Transverse colon (tissue), 4 donors: ENCODE results near the gene SLC27A6. TPM values are rescaled to one million over a fixed set of nuclear protein-coding genes. Genes with fewer than 3 reads are reported as not detected.
"Not testable (repeated sequence)": the region's sequence is repeated elsewhere in the genome, so short reads cannot be mapped to it uniquely, and the experiment has no call there.

Experiments
- DNase-seq: peaks from one replicate; pipeline ENCODE4 v3.0.0-alpha.2; 2019
- H3K27ac ChIP-seq, 4 donors: fragments of 200-600 bp; sonication (generic); 2 replicates each; pipeline ENCODE4 v1.5.1; 2016 to 2018; ENCODE audit warnings: inconsistent platforms in 4 of 4
- H3K27me3 ChIP-seq: fragments of 200-600 bp; sonication (generic); 2 replicates; pipeline ENCODE4 v1.5.1; 2017; ENCODE audit warnings: inconsistent platforms
- H3K36me3 ChIP-seq, 4 donors: fragments of 200-600 bp; sonication (generic); 2 replicates each; pipeline ENCODE4 v1.5.1; 2017 to 2019; ENCODE audit warnings: inconsistent platforms in 4 of 4
- H3K4me1 ChIP-seq, 4 donors: fragments of 200-600 bp; sonication (generic); 2 replicates each; pipeline ENCODE4 v1.5.1; 2017 to 2020; ENCODE audit warnings: inconsistent platforms in 4 of 4
- H3K4me3 ChIP-seq, 4 donors: fragments of 200-600 bp; sonication (generic); 1 replicate in 1 of 4; 2 replicates in 3 of 4; pipeline versions ENCODE4 v1.5.1 to v1.6.1; 2017 to 2019; ENCODE audit warnings: inconsistent platforms in 4 of 4
- H3K9me3 ChIP-seq, 2 donors: fragments of 200-600 bp; sonication (generic); 2 replicates each; pipeline ENCODE4 v1.5.1; 2017 to 2019; ENCODE audit warnings: inconsistent platforms in 2 of 2
- CTCF ChIP-seq, 5 experiments: fragments of 200-600 bp in 3 of 5; fragments of 450-650 bp in 2 of 5; sonication (generic) in 3 of 5; IDR thresholded peaks; 1 replicate in 2 of 5; 2 replicates in 3 of 5; pipeline ENCODE4 v1.5.1; 2016 to 2017; ENCODE audit warnings: antibody characterized with exemption in 5 of 5, inconsistent platforms in 3 of 5, mild to moderate bottlenecking in 2 of 5, moderate library complexity in 1 of 5
- EP300 ChIP-seq: sonication (generic); formaldehyde crosslinking; IDR thresholded peaks from one replicate; pipeline ENCODE4 v1.6.1; 2017; ENCODE audit warnings: antibody characterized with exemption, low read depth
- POLR2A ChIP-seq: fragments of 450-650 bp; IDR thresholded peaks from one replicate; pipeline ENCODE4 v1.6.1; 2016; ENCODE audit warnings: antibody characterized with exemption, mild to moderate bottlenecking, moderate library complexity
- POLR2AphosphoS5 ChIP-seq, 3 donors: sonication (generic); formaldehyde crosslinking; IDR thresholded peaks; one replicate each; pipeline ENCODE4 v1.6.1; 2016; ENCODE audit warnings: antibody characterized with exemption in 3 of 3
- WGBS, 2 donors: methylation state at CpG; one replicate each; pipeline ENCODE4 v1.1.5; 2018; ENCODE audit warnings: low coverage in 1 of 2; 5-methylcytosine and 5-hydroxymethylcytosine counted together
- in situ Hi-C, 4 donors: fragments of 200-750 bp; cut with MboI; loops; one replicate each; pipeline versions ENCODE4 v1.15.0 to v1.15.1; 2017; ENCODE audit warnings: low sequenced_read_pairs in 3 of 4, low pct_ligation_motif_present in 1 of 4, low pct_unique_long_range_greater_than_20kb in 1 of 4
- intact Hi-C: fragments of 100-400 bp; cut with DNase I; formaldehyde crosslinking; loops from one replicate; pipeline ENCODE4 v1.15.1; 2023; ENCODE audit warnings: low total_unique reads
- total RNA-seq, 4 donors: library from RNA; depleted of rRNA; stranded (reverse); fragments of >200 nt; gene quantifications; one replicate each; pipeline ENCODE4 v1.1.0, GENCODE V29; 2016

SLC27A6 gene
- total RNA-seq, 4 donors from 2014 or later = 0.27 to 0.64 TPM; not detected in 2

- DNase-seq = no peak
- in situ Hi-C loops = no loop called here
- Histone ChIP-seq H3K27ac (no peak overlapping the region), H3K9me3 (no peaks in the 10 kb centered on the region), H3K4me3 (no peak overlapping the region), H3K27me3 (no peaks in the 10 kb centered on the region), H3K36me3 (no peaks in the 10 kb centered on the region), H3K4me1 (no peaks in the 10 kb centered on the region)
- TF ChIP-seq POLR2A (no peak), CTCF (IDR thresholded peaks at IDR 0.05) (no peak), POLR2AphosphoS5 (IDR thresholded peaks at IDR 0.05) (no peak), EP300 (no peak)
- intact Hi-C loops = no loop called here
- WGBS, 2 donors = 79 to 89% methylated on average over 4 of the region's 4 CpGs
Observed at GRCh38 chr5:128925973-128926372, 39.3 kb upstream of the SLC27A6 start.

GRCh38 chr5:128927644-128928043 is 37.6 kb upstream of the SLC27A6 start:
- Histone ChIP-seq H3K36me3 (no peaks in the 10 kb centered on the region), H3K27ac (no peak overlapping the region), H3K4me3 (no peak overlapping the region), H3K4me1 (no peaks in the 10 kb centered on the region), H3K27me3 (no peaks in the 10 kb centered on the region), H3K9me3 (no peaks in the 10 kb centered on the region)
- DNase-seq = no peak
- in situ Hi-C loops = no loop called here
- TF ChIP-seq EP300 (no peak), POLR2AphosphoS5 (IDR thresholded peaks at IDR 0.05) (no peak), POLR2A (no peak), CTCF (IDR thresholded peaks at IDR 0.05) (no peak)
- intact Hi-C loops = no loop called here
- WGBS, 2 donors = 61 to 79% methylated on average over 3 of the region's 3 CpGs

GRCh38 chr5:128932232-128932631 is 33.1 kb upstream of the SLC27A6 start:
- H3K4me3 ChIP-seq, DNase-seq, H3K27ac ChIP-seq, in situ Hi-C loops, H3K36me3 ChIP-seq, H3K4me1 ChIP-seq, H3K27me3 ChIP-seq, intact Hi-C loops, H3K9me3 ChIP-seq: not testable (repeated sequence)
- 86 to 96% methylated on average over 4 of the region's 4 CpGs for WGBS, 2 donors

GRCh38 chr5:128943100-128943499 is 22.2 kb upstream of the SLC27A6 start:
- H3K4me1 ChIP-seq, DNase-seq, in situ Hi-C loops, H3K27ac ChIP-seq, H3K4me3 ChIP-seq, H3K9me3 ChIP-seq, H3K27me3 ChIP-seq, intact Hi-C loops, H3K36me3 ChIP-seq: not testable (repeated sequence)
- WGBS, 2 donors = 89% methylated on average over 8 of the region's 9 CpGs; no CpG with 5 or more reads in 1 of the 2 donors

GRCh38 chr5:128949847-128950546 is 15.3 kb upstream of the SLC27A6 start:
- Histone ChIP-seq H3K27me3 (no peaks in the 10 kb centered on the region), H3K9me3 (no peaks in the 10 kb centered on the region), H3K27ac (no peak overlapping the region), H3K4me3 (no peak overlapping the region), H3K36me3 (no peaks in the 10 kb centered on the region), H3K4me1 (no peaks in the 10 kb centered on the region)
- intact Hi-C loops (no loop called here), in situ Hi-C loops (no loop called here)
- TF ChIP-seq EP300 (no peak), POLR2A (no peak), POLR2AphosphoS5 (IDR thresholded peaks at IDR 0.05) (no peak), CTCF (IDR thresholded peaks at IDR 0.05) (no peak)
- DNase-seq = no peak
- WGBS, 2 donors = 47 to 54% methylated on average over 3 of the region's 3 CpGs

- H3K4me1 ChIP-seq, H3K9me3 ChIP-seq, DNase-seq, H3K4me3 ChIP-seq, in situ Hi-C loops, H3K27me3 ChIP-seq, H3K36me3 ChIP-seq, H3K27ac ChIP-seq, intact Hi-C loops: not testable (repeated sequence)
- WGBS, 2 donors = 84 to 100% methylated on average over 4 to 6 of the region's 6 CpGs
Observed at GRCh38 chr5:128951301-128951700, 14.0 kb upstream of the SLC27A6 start.
